Bronchial epithelial cell (primary cell): Measurements from ENCODE around the gene EFNA5. TPM values are rescaled to one million over a fixed set of nuclear protein-coding genes. Genes with fewer than 3 reads are reported as not detected.
A peak's percentile ranks its signal among the peaks of the same experiment; 100 is the strongest.

Source experiments
- DNase-seq: peaks from one replicate; pipeline ENCODE4 v3.0.0-alpha.2; 2010; ENCODE audit warnings: low read depth
- FAIRE-seq: peaks from 2 replicates; lab custom pipeline; 2011; peaks lifted over from hg19 to GRCh38; lab: Jason Lieb, UNC
- H3K27me3 ChIP-seq: 2 replicates; pipeline ENCODE4 v1.5.1; 2011; ENCODE audit warnings: low read length; ENCODE audit not compliant: control insufficient read depth, insufficient read depth
- H3K36me3 ChIP-seq: 2 replicates; pipeline ENCODE4 v1.5.1; 2011; ENCODE audit warnings: low read length; ENCODE audit not compliant: control insufficient read depth, insufficient read depth
- H3K4me3 ChIP-seq: 2 replicates; pipeline ENCODE4 v1.5.1; 2011; ENCODE audit warnings: mild to moderate bottlenecking, low read depth, low read length, control low read depth
- total RNA-seq: library from RNA; depleted of rRNA; stranded (reverse); fragments of >200 nt; gene quantifications from 2 replicates; pipeline ENCODE4 v1.2.1, GENCODE V29; 2014
- TF ChIP-seq, protein P1 (sequence below): IDR thresholded peaks from 2 replicates; pipeline ENCODE4 v1.5.1; 2011; ENCODE audit warnings: mild to moderate bottlenecking, moderate library complexity, low read length, control low read depth, inconsistent platforms; ENCODE audit not compliant: insufficient read depth, severe bottlenecking

Gene EFNA5
- total RNA-seq, 1 donor from 2014 or later, result 3.9 TPM

DNA sequence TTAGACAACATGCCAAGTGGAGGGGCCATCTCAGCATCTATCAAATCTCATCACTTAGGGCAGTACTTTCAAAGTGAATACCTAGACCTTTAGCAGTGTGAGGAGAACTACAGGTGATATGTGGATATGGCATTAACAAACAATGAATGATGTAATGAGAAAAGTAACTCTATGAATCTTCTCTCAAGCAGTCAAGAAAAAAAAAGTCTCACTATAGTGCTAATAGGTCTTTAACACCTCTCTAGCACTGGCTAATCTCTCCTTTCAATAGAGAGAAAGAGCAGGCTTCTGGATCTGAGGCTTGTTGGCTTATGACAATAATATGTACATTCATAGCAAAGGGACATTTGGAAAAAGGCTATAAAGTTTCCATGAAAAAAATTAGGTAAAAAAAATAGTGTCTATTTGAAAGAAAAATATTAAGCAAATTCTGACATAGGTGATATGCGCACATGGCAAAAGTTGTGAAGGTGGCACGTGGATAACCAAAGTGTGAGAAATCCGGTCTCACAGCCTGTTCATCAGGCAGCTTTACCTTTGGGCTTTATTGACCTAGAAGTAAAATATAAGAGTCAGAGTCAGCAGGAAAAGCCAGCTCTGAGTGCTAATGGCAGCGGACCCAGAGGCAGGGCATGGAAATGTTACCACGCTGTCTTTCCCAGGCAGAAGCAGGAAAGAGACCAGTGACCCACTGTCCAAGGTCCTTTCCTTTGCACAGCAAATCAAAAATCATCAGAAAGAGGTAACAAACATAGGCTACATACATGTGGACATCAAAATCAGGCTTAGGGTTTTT is 203.4 kb downstream of the EFNA5 start:
- no peak for FAIRE-seq
- H3K4me3 ChIP-seq, result no peak overlapping the region
- H3K36me3 ChIP-seq, result no peaks in the 10 kb centered on the region
- DNase-seq, result peak; percentile 69
- no peaks in the 10 kb centered on the region for H3K27me3 ChIP-seq
- TF ChIP-seq, protein P1, sequence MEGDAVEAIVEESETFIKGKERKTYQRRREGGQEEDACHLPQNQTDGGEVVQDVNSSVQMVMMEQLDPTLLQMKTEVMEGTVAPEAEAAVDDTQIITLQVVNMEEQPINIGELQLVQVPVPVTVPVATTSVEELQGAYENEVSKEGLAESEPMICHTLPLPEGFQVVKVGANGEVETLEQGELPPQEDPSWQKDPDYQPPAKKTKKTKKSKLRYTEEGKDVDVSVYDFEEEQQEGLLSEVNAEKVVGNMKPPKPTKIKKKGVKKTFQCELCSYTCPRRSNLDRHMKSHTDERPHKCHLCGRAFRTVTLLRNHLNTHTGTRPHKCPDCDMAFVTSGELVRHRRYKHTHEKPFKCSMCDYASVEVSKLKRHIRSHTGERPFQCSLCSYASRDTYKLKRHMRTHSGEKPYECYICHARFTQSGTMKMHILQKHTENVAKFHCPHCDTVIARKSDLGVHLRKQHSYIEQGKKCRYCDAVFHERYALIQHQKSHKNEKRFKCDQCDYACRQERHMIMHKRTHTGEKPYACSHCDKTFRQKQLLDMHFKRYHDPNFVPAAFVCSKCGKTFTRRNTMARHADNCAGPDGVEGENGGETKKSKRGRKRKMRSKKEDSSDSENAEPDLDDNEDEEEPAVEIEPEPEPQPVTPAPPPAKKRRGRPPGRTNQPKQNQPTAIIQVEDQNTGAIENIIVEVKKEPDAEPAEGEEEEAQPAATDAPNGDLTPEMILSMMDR, result no peak

DNA sequence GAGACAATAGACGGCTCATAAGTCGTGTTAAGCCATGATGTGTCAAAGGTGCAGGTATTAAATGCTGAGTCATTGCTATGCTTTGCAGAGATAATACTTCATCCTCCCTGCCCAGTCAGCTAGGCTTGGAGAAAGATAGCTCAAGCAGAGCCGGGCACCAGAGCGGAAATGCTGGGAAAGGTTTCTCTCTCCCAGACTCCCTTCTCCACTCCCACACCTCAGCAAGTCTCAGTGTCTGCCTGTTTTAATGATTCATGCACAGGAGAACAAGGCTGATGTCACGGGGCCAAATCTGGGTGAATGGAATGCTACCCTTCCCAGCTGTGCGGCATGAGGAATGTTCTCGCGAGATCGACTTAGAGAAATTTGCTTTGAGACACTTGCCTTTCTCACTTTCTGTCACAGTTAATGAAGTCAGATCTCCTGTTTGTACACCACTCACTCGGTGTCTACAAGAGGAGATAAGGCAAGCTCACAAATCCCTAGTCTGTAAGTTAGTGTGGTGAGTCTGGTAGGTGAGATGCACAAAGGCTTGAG is 204.4 kb downstream of the EFNA5 start:
- peak; percentile 98 for DNase-seq
- FAIRE-seq, result peak; percentile 99
- Histone ChIP-seq H3K27me3 (no peaks in the 10 kb centered on the region), H3K4me3 (no peak overlapping the region), H3K36me3 (no peaks in the 10 kb centered on the region)
- TF ChIP-seq, protein P1, result no peak

DNA sequence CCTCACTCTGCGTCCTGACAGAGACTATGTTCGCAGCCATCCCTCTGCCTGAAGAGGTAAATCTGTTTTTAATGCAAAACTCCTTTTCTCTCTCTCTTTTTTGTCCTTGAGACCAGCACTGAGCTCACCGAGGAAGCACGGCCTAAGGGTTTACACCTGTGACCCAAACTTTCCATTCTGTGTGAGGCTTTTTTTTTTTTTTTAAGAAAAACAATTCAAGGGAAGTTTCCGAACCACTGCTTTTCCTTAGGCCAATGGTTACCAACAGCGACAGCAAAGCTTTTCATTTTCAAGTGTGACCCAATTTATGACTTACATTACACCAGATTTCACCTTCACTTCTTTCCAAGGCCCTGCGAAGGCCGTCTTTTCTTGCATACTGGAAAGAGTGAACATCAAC is 205.9 kb downstream of the EFNA5 start:
- DNase-seq, result no peak
- Histone ChIP-seq H3K36me3 (no peaks in the 10 kb centered on the region), H3K27me3 (no peaks in the 10 kb centered on the region), H3K4me3 (no peak overlapping the region)
- TF ChIP-seq, protein P1, result no peak
- FAIRE-seq, result no peak

DNA sequence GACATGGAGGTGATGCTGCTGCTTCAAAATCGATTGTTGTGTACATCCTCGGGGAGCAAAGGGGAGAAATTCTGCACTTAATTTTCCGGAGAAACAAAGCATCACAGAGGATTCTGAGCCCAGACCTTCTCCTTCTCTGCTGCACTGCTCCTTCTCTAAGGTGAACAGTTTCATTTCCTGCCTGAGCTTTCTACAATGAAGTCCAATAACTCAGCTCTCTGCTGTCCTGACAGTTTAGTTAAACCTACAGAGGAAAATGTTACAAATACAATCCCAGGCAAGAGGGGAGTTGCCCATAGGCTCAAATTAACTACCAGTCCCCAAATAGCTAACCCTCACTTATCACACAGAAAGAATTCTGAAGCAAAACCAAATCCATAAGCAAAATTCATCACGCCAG is 206.3 kb downstream of the EFNA5 start:
- no peaks in the 10 kb centered on the region for H3K27me3 ChIP-seq
- TF ChIP-seq, protein P1, result no peak
- FAIRE-seq, result no peak

DNA sequence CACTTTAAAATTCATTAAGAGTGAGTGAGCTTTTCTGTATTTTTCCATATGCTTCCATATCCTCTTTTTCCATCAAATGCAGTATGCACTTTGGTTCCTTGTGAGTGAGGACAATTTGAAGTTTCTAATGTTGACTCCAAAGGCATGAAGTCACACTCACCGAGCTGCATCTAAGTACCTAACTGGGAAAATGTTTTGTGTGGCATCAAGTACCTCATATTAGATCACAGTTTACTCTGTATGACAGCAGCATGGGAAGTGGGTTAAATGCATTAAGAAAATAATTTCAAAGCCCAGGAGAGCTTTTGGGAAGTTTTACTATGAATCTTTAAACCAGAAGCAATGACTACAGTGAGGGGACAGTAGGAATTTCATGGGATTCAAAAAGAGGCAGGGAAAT is 207.0 kb downstream of the EFNA5 start:
- Histone ChIP-seq H3K36me3 (no peaks in the 10 kb centered on the region), H3K27me3 (no peaks in the 10 kb centered on the region), H3K4me3 (no peak overlapping the region)
- no peak for DNase-seq
- no peak for FAIRE-seq
- TF ChIP-seq, protein P1, result no peak

More for the DNA sequence above, 206.3 kb downstream of the EFNA5 start:
- Histone ChIP-seq H3K4me3 (no peak overlapping the region), H3K36me3 (no peaks in the 10 kb centered on the region)
- DNase-seq, result no peak

DNA sequence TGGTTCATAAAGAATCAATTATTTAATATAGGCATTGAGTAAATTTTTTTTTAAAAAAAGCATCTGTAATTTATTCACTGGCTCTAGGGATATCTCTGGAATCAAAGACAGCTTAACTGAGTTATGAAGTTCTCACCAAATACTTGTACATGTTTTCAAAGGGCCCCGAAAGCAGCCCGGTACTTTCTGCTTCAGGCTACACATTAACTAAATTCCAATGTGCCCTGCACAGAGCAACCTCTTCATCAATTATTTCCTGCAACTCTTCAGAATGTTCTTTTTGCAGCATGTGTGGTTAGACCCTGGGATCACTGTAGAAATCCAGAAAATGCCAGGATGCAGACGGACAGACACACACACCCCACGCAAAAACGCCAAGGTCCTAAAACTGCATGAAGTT is 209.0 kb downstream of the EFNA5 start:
- Histone ChIP-seq H3K27me3 (no peaks in the 10 kb centered on the region), H3K36me3 (no peaks in the 10 kb centered on the region), H3K4me3 (no peak overlapping the region)
- no peak for FAIRE-seq
- DNase-seq, result no peak
- TF ChIP-seq, protein P1, result no peak
